ENCODE results near the gene ELF2.
"Not testable (repeated sequence)": the region's sequence is repeated elsewhere in the genome, so short reads cannot be mapped to it uniquely, and the experiment has no call there.

The ELF2 gene

GRCh38 chr4:139163806-139164206 lies 13.2 kb downstream of the ELF2 start:
- TF ChIP-seq, protein P1, sequence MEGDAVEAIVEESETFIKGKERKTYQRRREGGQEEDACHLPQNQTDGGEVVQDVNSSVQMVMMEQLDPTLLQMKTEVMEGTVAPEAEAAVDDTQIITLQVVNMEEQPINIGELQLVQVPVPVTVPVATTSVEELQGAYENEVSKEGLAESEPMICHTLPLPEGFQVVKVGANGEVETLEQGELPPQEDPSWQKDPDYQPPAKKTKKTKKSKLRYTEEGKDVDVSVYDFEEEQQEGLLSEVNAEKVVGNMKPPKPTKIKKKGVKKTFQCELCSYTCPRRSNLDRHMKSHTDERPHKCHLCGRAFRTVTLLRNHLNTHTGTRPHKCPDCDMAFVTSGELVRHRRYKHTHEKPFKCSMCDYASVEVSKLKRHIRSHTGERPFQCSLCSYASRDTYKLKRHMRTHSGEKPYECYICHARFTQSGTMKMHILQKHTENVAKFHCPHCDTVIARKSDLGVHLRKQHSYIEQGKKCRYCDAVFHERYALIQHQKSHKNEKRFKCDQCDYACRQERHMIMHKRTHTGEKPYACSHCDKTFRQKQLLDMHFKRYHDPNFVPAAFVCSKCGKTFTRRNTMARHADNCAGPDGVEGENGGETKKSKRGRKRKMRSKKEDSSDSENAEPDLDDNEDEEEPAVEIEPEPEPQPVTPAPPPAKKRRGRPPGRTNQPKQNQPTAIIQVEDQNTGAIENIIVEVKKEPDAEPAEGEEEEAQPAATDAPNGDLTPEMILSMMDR (conservative IDR thresholded peaks at IDR 0.05; ENCODE audit: low read depth), result no peak
- ChIA-PET CTCF (no interaction called here), POLR2A (ENCODE audit: low non-redundant PET) (no interaction called here)
- no peak for DNase-seq (ENCODE audit: low spot score)
- H3K27ac ChIP-seq, result no peak overlapping the region

DNA sequence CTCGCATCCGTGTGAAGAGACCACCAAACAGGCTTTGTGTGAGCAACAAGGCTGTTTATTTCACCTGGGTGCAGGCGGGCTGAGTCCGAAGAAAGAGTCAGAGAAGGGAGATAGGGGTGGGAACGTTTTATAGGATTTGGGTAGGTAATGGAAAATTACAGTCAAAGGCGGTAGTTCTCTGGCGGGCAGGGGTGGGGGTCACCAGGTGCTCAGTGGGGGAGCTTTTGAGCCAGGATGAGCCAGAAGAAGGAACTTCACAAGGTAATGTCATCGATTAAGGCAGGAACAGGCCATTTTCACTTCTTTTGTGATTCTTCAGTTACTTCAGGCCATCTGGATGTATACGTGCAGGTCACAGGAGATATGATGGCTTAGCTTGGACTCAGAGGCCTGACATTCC lies 19.0 kb downstream of the ELF2 start:
- H3K27ac ChIP-seq; POLR2A ChIA-PET (ENCODE audit: low non-redundant PET); DNase-seq (ENCODE audit: low spot score); CTCF ChIA-PET: not testable (repeated sequence)

DNA sequence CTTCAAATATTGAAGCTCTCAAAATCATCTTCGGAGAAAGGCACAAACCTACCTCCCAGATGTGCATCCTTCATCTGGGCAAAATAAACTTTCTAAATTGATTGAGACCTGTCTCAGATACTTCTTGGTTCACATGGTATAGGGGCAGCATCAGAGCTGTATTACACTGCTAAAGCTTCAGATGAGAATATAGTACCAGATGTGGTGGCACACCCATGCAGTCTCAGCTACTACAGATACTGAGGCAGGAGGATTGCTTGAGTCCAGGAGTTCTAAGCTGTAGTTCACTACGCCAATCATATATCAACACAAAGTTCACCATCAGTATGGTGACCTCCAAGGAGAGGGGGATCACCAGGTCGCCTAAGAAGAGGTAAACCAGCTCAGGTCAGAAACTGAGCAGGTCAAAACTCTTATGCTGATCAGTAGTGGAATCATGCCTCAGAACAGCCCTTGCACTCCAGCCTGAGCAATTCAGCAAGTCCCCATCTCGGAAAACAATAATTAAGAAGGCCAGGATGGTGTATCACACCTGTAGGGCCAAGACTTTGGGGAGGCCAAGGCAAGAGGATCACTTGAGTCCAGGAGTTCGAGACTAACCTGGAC lies 22.0 kb downstream of the ELF2 start:
- CTCF ChIA-PET, result interaction anchor here (0.6 to 1.0 kb wide), 2 partner anchors 13 to 24 kb away, joined by 4 read pairs; no protein-coding TSS in a partner anchor
- TF ChIP-seq, protein P1 (conservative IDR thresholded peaks at IDR 0.05; ENCODE audit: low read depth), result no peak
- no peak overlapping the region for H3K27ac ChIP-seq
- POLR2A ChIA-PET (ENCODE audit: low non-redundant PET), result no interaction called here
- no peak for DNase-seq (ENCODE audit: low spot score)

GRCh38 chr4:139154538-139154937 lies 22.5 kb downstream of the ELF2 start:
- ChIA-PET POLR2A (ENCODE audit: low non-redundant PET) (no interaction called here), CTCF (interaction anchor here (0.6 to 1.0 kb wide), 3 partner anchors 13 to 54 kb away, joined by 3 to 4 read pairs (median 4); no protein-coding TSS in a partner anchor)
- TF ChIP-seq, protein P1 (conservative IDR thresholded peaks at IDR 0.05; ENCODE audit: low read depth), result no peak
- H3K27ac ChIP-seq, result no peak overlapping the region
- DNase-seq (ENCODE audit: low spot score), result no peak

DNA sequence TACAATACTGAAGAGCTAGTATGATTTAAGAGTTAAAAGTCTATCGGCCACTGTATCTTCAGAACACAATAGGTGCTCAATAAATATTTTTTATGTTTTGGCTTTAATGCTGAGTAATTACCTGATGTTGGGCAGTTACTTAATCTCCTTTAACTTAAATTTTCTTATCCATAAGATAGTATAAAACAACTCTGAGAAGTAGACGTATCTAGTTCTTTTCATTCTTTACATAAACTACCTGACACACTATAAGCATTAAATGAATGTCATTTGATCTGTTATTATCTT lies 22.9 kb downstream of the ELF2 start:
- TF ChIP-seq, protein P1 (conservative IDR thresholded peaks at IDR 0.05; ENCODE audit: low read depth), result no peak
- H3K27ac ChIP-seq, result no peak overlapping the region
- ChIA-PET POLR2A (ENCODE audit: low non-redundant PET) (no interaction called here), CTCF (interaction anchor here (0.7 to 1.0 kb wide), 2 partner anchors 14 to 54 kb away, joined by 3 to 4 read pairs; no protein-coding TSS in a partner anchor)
- no peak for DNase-seq (ENCODE audit: low spot score)

GRCh38 chr4:139153411-139154133 lies 23.4 kb downstream of the ELF2 start:
- TF ChIP-seq, protein P1 (conservative IDR thresholded peaks at IDR 0.05; ENCODE audit: low read depth), result no peak
- no peak for DNase-seq (ENCODE audit: low spot score)
- POLR2A ChIA-PET (ENCODE audit: low non-redundant PET), result no interaction called here
- CTCF ChIA-PET, result interaction anchor here (0.7 to 1.0 kb wide), 2 partner anchors 14 to 53 kb away, joined by 3 to 4 read pairs; no protein-coding TSS in a partner anchor
- no peak overlapping the region for H3K27ac ChIP-seq

DNA sequence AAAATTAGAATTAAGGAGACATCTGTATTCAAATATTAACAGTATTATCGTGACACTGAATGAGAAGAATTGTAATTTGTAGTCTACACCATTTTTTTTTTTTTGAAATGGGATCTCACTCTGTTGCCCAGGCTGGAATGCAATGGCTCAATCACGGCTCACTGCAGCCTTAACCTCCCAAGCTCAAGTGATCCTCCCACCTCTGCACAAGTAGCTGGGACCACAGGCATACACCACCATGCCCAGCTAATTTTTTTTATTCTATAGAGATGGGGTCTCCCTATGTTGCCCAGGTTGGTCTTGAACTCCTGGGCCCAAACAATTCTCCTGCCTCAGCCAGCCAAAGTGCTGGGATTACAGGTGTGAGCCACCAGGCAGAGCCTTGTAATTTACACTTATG lies 24.8 kb downstream of the ELF2 start:
- CTCF ChIA-PET, result interaction anchor here (0.6 kb wide), 1 partner anchor 76 kb away, joined by 5 read pairs; no protein-coding TSS in a partner anchor
- TF ChIP-seq, protein P1 (conservative IDR thresholded peaks at IDR 0.05; ENCODE audit: low read depth), result no peak
- POLR2A ChIA-PET (ENCODE audit: low non-redundant PET), result no interaction called here
- no peak for DNase-seq (ENCODE audit: low spot score)
- H3K27ac ChIP-seq, result no peak overlapping the region
